NCI-H1105 treated with DMSO at 0.1 percent for 48 hours (cell line): ENCODE data around the gene FBXO47.
"Not testable (repeated sequence)": the region's sequence is repeated elsewhere in the genome, so short reads cannot be mapped to it uniquely, and the experiment has no call there.

Experiments
- DNase-seq: peaks from one replicate; lab custom pipeline; 2025; lab: John Stamatoyannopoulos, UW

FBXO47 gene

GRCh38 chr17:38921756-38922411 is 45.3 kb downstream of the FBXO47 start:
- no peak for DNase-seq

- DNase-seq, result no peak
Measured at GRCh38 chr17:38920374-38921291, 46.6 kb downstream of the FBXO47 start.

DNA sequence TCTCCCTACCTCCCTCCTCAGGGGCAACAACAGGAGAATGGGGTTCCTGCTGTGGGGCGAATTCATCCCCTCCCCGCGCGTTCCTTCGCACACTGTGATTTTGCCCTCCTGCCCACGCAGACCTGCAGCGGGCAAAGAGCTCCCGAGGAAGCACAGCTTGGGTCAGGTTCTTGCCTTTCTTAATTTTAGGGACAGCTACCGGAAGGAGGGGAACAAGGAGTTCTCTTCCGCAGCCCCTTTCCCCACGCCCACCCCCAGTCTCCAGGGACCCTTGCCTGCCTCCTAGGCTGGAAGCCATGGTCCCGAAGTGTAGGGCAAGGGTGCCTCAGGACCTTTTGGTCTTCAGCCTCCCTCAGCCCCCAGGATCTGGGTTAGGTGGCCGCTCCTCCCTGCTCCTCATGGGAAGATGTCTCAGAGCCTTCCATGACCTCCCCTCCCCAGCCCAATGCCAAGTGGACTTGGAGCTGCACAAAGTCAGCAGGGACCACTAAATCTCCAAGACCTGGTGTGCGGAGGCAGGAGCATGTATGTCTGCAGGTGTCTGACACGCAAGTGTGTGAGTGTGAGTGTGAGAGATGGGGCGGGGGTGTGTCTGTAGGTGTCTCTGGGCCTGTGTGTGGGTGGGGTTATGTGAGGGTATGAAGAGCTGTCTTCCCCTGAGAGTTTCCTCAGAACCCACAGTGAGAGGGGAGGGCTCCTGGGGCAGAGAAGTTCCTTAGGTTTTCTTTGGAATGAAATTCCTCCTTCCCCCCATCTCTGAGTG is 47.7 kb downstream of the FBXO47 start:
- no peak for DNase-seq

GRCh38 chr17:38918916-38919315 is 48.3 kb downstream of the FBXO47 start:
- DNase-seq, result no peak

- DNase-seq, result no peak
Measured at GRCh38 chr17:38918129-38918913, 48.9 kb downstream of the FBXO47 start.

GRCh38 chr17:38917259-38917658 is 49.9 kb downstream of the FBXO47 start:
- no peak for DNase-seq

GRCh38 chr17:38916771-38917170 is 50.4 kb downstream of the FBXO47 start:
- DNase-seq, result no peak

- DNase-seq, result no peak
Measured at GRCh38 chr17:38915639-38915995, 51.6 kb downstream of the FBXO47 start.

GRCh38 chr17:38914741-38915638 is 52.2 kb downstream of the FBXO47 start:
- DNase-seq, result no peak

DNA sequence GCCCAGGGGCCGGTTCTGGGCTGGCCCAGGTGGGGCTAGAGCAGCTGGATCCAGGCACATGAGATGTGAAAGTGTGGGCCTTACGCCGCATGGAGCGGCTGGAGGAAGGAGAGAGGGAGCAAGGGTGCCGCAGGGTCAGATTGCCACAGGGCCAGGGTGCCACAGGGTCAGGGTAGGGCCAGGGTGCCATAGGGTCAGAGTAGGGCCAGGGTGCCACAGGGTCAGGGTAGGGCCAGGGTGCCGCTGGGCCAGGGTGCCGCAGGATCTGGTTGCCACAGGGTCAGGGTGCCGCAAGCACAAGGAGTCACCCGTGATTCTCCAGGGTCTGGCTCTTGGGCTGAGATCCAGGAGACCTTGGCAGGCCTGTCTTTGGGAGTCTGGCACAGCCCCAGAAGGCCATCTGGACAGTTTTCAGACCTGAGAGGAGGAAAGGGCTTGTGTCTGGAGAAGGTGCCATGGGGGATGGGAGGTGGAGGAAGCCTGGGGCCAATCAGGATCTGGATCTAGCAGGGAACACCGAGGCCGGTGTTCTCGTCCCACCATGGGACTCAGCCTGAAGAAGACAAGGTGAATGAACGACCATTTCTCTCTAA is 54.9 kb downstream of the FBXO47 start:
- DNase-seq, result no peak

- not testable (repeated sequence) for DNase-seq
Measured at GRCh38 chr17:38911731-38912081, 55.5 kb downstream of the FBXO47 start.

GRCh38 chr17:38911081-38911730 is 56.0 kb downstream of the FBXO47 start:
- DNase-seq, result no peak

DNA sequence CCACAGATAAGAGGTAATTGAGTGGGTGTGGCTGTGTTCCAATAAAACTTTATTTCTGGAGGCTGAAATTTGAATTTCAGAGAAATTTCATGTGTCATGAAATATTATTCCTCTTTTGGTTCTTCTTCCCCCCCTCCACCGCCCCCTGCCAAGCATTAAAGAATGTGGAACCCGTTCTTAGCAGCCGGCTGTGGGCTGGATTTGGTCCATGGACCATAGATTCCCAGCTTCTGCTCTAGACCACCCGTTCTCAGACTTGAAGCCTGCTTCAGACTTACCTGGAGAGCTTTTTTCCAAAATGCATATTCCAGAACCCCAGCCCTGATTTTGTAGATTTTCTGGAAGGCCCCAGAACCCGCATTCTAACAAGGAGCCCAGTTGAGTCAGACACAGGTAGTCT is 56.9 kb downstream of the FBXO47 start:
- DNase-seq, result no peak

GRCh38 chr17:38908676-38909181 is 58.5 kb downstream of the FBXO47 start:
- DNase-seq, result no peak

DNA sequence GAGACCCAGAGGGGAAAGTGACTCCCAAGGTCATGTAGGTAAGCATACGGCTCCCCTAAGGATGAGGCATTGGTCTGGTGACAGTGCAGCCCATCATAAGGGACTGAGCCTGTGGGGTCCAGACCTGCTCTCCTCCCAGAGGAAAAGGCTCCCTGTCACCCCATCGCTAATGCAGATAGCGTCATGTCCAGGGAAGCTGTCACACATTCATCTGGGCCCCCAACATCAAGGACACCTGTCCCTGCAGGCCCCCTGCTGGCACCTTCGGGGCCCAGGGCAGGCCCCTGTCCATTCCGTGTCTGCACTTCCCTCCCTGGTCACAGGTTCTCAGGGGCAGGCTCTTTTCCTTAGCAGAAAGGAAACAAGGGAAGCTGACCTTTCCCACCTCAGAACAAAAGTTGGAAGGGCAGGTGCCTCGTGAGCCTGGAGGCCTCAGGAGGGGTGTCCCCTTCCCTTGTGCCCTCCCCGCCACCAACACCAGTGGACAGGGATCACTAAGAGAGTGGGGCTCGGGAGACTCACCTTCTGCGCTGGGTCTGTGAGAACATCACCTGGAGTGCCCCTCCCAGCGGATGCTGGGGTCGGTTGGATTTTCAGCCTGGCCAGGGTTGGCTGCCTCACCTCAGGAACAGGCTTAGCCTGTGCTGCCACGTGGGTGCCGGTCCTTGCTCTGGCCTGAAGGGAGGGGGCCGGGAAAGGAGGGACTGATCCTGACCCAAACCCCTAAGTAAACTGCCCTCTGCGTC is 59.1 kb downstream of the FBXO47 start:
- DNase-seq, result no peak

DNA sequence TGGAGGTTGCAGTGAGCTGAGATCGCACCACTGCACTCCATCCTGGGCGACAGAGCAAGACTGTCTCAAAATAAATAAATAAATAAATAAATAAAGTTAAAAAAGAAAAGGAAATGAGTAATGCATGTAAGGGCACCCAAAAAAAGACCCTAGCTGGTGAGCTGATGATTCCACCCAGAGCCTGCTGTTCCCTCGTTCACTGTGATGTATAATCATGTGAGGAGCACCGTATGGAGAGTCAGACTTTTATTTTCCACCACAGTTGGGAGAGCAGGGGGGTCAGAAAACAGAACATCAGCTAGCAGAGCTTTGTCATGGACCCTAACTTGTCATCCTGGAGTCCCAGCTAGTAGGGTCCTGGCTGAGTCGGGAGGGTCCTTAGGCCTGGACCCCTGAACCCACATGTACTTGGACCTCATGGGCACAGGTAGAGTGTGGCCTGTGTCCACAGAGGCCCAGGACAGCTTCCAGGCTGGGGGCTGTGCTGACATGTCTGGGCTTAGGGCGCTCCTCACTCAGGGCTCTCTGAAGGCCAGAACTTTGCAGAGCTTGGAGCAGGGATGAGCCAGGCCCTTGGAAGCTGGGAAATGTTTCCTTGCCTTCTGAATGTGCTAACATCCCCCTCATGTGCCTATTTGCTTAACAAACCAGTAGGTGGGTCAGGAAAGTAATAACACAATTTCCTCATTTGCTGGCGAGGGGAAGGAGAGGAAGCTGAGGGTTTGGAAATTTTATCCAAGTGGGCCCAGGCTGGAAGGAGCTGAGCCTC is 60.6 kb downstream of the FBXO47 start:
- no peak for DNase-seq

- no peak for DNase-seq
Measured at GRCh38 chr17:38905375-38905774, 61.8 kb downstream of the FBXO47 start.

DNA sequence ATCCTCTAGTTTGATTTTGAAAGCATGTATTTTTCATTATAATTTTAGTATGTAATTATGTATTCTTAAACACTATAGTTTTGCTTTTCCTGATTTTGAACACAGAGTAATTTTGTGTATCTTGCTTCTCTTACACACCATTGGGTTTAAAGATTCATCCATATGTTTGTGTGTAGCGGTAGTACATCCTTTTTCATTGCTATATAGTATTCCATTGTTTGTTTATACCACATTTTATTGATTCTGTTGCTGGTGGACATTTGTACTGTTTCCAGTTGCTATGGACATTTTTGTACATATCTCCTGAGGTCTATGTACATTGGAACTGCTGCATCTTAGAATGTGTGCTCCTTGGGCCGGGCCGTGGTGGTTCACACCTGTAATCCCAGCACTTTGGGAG is 62.3 kb downstream of the FBXO47 start:
- no peak for DNase-seq
